Nephron progenitor cell (in vitro differentiated cells): ENCODE results near the gene ZNF467.

Experiments used
- DNase-seq: peaks from one replicate; pipeline ENCODE4 v3.0.0; 2021
- H3K27ac Mint-ChIP-seq: 2 replicates; pipeline ENCODE4 v1.8.0; 2021; ENCODE audit warnings: mild to moderate bottlenecking, moderate library complexity, mixed read lengths
- H3K27me3 Mint-ChIP-seq: 2 replicates; pipeline ENCODE4 v1.8.0; 2021; ENCODE audit warnings: mild to moderate bottlenecking, low read depth, mixed read lengths; ENCODE audit not compliant: poor library complexity
- H3K36me3 Mint-ChIP-seq: 2 replicates; pipeline ENCODE4 v1.8.0; 2021; ENCODE audit warnings: low read depth, mixed read lengths
- H3K4me1 Mint-ChIP-seq: 2 replicates; pipeline ENCODE4 v1.8.0; 2021; ENCODE audit warnings: mixed read lengths
- H3K4me3 Mint-ChIP-seq: 2 replicates; pipeline ENCODE4 v1.8.0; 2021; ENCODE audit warnings: mild to moderate bottlenecking, moderate library complexity, mixed read lengths
- H3K9me3 Mint-ChIP-seq: 2 replicates; pipeline ENCODE4 v1.8.0; 2021; ENCODE audit warnings: mild to moderate bottlenecking, moderate library complexity, mixed read lengths
- TF ChIP-seq, protein P1 (sequence below): fragments of 200-600 bp; sonication (generic); IDR thresholded peaks from 2 replicates; pipeline ENCODE4 v1.5.0; 2021; ENCODE audit warnings: antibody characterized with exemption

The ZNF467 gene

DNA sequence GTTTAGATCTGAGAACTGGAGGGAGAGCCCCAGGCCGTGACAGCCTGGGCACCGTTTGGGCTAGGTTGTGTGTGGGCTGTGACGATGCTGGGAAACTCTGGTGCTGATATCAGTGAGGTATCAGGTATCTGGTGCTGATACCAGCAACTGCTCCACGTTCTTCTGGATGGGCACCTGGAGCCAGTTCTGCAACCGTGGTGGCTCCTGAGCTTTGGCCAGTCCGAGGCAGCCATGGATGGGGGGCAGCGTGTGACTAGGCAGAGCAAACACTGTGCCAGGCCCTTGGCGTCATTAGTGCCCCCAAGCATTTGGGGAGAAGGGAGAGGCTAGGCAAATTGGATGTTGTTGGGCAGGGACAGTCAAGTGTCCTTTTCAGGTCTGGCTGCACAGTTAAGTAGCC lies 57.9 kb downstream of the ZNF467 start:
- Mint-ChIP-seq H3K27ac (peak overlapping the region; percentile 48), H3K4me1 (peaks cover 38% of the 10 kb centered on the region), H3K27me3 (peaks cover 2% of the 10 kb centered on the region), H3K9me3 (peaks cover 30% of the 10 kb centered on the region), H3K36me3 (peaks cover 6% of the 10 kb centered on the region), H3K4me3 (peak overlapping the region; percentile 92)
- TF ChIP-seq, protein P1, sequence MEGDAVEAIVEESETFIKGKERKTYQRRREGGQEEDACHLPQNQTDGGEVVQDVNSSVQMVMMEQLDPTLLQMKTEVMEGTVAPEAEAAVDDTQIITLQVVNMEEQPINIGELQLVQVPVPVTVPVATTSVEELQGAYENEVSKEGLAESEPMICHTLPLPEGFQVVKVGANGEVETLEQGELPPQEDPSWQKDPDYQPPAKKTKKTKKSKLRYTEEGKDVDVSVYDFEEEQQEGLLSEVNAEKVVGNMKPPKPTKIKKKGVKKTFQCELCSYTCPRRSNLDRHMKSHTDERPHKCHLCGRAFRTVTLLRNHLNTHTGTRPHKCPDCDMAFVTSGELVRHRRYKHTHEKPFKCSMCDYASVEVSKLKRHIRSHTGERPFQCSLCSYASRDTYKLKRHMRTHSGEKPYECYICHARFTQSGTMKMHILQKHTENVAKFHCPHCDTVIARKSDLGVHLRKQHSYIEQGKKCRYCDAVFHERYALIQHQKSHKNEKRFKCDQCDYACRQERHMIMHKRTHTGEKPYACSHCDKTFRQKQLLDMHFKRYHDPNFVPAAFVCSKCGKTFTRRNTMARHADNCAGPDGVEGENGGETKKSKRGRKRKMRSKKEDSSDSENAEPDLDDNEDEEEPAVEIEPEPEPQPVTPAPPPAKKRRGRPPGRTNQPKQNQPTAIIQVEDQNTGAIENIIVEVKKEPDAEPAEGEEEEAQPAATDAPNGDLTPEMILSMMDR = no peak
- no peak for DNase-seq

DNA sequence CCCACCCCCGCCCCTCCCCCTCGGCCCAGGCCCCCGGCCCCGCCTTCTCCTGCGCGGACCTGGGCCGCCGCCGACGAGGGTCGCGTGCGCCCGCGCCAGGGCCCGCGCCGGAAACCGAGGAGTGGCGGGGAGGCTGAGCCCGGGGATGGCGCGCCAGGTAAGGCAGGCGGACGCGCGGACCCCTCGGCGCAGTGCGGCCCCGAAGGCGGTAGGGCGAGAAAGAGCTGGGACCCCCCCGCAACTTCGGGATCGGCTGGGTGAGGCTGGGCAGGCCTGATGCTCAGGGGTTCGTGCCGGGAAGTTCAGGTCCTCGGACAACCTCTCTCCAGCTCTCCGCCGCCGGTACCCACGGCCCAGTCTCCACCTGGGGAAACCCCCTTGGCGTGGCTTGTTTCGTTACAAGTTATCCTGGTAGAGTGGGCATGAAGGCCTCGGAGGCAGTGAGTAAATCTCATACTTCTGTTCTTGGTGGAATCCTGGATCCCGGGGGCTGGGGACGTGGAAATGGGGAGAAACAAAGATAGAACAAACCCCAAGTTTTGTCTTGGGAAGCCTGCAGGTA lies 58.4 kb downstream of the ZNF467 start:
- peaks cover 33% of the 10 kb centered on the region for H3K4me1 Mint-ChIP-seq
- H3K27me3 Mint-ChIP-seq = peaks cover 1% of the 10 kb centered on the region
- peak overlapping the region; percentile 48 for H3K27ac Mint-ChIP-seq
- H3K9me3 Mint-ChIP-seq = peaks cover 35% of the 10 kb centered on the region
- peak overlapping the region; percentile 92 for H3K4me3 Mint-ChIP-seq
- no peak for DNase-seq
- H3K36me3 Mint-ChIP-seq = peaks cover 4% of the 10 kb centered on the region
- TF ChIP-seq, protein P1 = no peak
